ENCODE measurements around the gene PARD3. TPM values are rescaled to one million over a fixed set of nuclear protein-coding genes. Genes with fewer than 3 reads are reported as not detected.

Gene PARD3
- total RNA-seq, 1 donor from 2014 or later = 37.5 TPM

DNA sequence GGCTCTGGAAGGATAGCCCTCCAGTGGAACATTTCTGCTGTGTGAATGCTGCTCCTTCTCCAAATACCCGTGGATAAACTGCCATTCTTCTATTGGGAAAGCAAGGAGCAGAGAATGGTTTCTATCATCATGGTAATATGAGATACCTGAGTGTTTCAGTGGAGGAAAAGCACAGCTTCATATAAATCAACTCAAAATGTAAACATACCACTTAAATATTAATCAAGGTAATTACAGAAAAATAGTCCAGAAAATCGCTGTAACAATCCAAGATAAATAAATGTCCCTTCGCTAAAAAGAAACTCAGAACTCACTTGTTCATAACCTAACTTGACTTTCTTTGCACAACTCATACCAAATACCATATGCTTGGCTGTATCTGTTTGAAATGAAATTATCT, 635.8 kb downstream of the PARD3 start:
- DNase-seq (ENCODE audit: low spot score in 2 of 2) = no peak
- no peak overlapping the region for H3K4me3 ChIP-seq
- no peaks in the 10 kb centered on the region for H3K27me3 ChIP-seq
- H3K4me1 ChIP-seq = no peaks in the 10 kb centered on the region
- no peaks in the 10 kb centered on the region for H3K36me3 ChIP-seq
- intact Hi-C loops (cut with DNase I) = no loop called here
- no peaks in the 10 kb centered on the region for H3K9me3 ChIP-seq
- H3K27ac ChIP-seq = no peak overlapping the region
- TF ChIP-seq, protein P1, sequence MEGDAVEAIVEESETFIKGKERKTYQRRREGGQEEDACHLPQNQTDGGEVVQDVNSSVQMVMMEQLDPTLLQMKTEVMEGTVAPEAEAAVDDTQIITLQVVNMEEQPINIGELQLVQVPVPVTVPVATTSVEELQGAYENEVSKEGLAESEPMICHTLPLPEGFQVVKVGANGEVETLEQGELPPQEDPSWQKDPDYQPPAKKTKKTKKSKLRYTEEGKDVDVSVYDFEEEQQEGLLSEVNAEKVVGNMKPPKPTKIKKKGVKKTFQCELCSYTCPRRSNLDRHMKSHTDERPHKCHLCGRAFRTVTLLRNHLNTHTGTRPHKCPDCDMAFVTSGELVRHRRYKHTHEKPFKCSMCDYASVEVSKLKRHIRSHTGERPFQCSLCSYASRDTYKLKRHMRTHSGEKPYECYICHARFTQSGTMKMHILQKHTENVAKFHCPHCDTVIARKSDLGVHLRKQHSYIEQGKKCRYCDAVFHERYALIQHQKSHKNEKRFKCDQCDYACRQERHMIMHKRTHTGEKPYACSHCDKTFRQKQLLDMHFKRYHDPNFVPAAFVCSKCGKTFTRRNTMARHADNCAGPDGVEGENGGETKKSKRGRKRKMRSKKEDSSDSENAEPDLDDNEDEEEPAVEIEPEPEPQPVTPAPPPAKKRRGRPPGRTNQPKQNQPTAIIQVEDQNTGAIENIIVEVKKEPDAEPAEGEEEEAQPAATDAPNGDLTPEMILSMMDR (IDR thresholded peaks at IDR 0.05) = no peak

DNA sequence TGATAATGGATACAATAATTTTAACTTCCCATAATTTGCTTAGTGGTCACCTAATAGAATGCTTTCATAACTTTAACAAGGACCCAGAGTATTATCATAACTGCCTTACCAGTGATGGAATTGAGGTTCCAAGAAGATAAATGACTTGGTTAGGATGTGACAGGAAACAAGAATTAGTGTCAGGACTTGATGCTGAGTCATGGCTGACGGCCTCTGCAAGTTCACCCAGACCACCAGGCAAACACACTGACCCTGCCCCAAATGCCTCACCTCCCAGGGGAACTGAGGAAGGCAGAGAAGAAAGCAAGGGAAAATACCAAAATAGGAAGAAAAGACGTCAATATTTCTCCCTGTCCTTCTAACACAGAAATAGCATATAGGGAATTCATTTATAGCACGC, 636.3 kb downstream of the PARD3 start:
- Histone ChIP-seq H3K4me1 (no peaks in the 10 kb centered on the region), H3K27me3 (no peaks in the 10 kb centered on the region), H3K27ac (no peak overlapping the region), H3K36me3 (no peaks in the 10 kb centered on the region), H3K9me3 (no peaks in the 10 kb centered on the region), H3K4me3 (no peak overlapping the region)
- no peak for DNase-seq (ENCODE audit: low spot score in 2 of 2)
- intact Hi-C loops (cut with DNase I) = no loop called here
- TF ChIP-seq, protein P1 (IDR thresholded peaks at IDR 0.05) = no peak

DNA sequence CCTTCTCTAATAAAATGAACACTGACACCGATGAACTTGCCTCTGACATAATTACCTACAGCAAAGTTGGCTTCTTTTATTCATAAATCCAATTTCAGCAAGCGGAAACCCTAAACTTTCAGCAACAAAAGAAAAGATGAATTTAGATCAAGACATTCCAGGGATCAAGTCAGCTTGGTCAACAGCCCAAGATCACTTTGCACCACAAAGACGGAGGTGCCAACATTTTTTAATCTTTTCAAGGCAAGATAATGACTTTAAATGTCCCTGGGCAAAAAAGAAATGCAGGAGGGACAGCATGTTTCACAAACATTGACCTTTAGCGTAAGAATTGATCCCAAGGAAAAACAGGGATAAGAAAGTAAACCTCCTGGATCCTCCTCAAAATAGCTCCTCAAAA, 636.9 kb downstream of the PARD3 start:
- H3K4me3 ChIP-seq = no peak overlapping the region
- H3K36me3 ChIP-seq = no peaks in the 10 kb centered on the region
- H3K27ac ChIP-seq = no peak overlapping the region
- H3K9me3 ChIP-seq = no peaks in the 10 kb centered on the region
- TF ChIP-seq, protein P1 (IDR thresholded peaks at IDR 0.05) = no peak
- intact Hi-C loops (cut with DNase I) = no loop called here
- no peak for DNase-seq (ENCODE audit: low spot score in 2 of 2)
- H3K27me3 ChIP-seq = no peaks in the 10 kb centered on the region
- H3K4me1 ChIP-seq = no peaks in the 10 kb centered on the region

DNA sequence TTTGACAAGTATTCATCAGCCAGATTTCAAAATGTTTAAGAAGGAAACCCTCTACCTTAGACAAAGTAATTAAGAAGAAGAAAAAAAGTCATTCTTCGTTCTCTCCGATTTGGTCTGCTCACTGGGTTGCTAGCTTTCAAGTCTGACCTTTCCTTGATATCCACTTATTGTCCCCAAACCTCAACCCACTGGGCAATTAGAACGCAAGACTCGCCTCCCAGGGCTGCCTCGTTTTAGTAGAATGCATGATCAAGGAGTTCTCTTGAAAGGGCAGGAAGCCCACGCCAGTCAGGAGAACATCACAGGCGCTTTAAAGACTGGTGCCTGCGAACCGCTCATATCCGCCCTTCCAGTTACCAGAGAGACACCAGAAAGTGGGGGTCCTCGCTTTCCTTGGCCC, 637.7 kb downstream of the PARD3 start:
- Histone ChIP-seq H3K27ac (no peak overlapping the region), H3K4me3 (no peak overlapping the region), H3K4me1 (no peaks in the 10 kb centered on the region), H3K9me3 (no peaks in the 10 kb centered on the region), H3K36me3 (no peaks in the 10 kb centered on the region), H3K27me3 (no peaks in the 10 kb centered on the region)
- TF ChIP-seq, protein P1 (IDR thresholded peaks at IDR 0.05) = no peak
- intact Hi-C loops (cut with DNase I) = no loop called here
- DNase-seq (ENCODE audit: low spot score in 2 of 2) = no peak

DNA sequence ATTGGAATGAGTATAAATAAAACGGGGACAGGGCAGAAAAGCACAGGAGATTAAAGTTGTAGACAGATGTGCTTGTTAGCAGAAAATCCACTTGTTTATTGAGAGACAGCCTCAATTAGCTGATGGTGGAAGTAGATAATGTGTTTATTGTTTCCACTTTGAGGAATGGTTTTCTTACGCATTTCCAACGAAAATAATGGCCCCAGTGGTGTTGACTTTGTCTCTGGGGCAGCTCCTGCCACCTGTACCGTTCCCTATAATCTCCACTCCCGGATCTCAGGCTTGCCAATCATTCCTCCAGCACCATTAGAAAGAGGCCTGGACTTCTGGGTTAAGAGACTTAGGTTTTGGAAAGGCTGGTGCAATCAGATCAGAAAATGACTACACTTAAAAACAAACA, 638.7 kb downstream of the PARD3 start:
- TF ChIP-seq, protein P1 (IDR thresholded peaks at IDR 0.05) = no peak
- no peaks in the 10 kb centered on the region for H3K9me3 ChIP-seq
- DNase-seq (ENCODE audit: low spot score in 2 of 2) = no peak
- H3K36me3 ChIP-seq = no peaks in the 10 kb centered on the region
- no peak overlapping the region for H3K4me3 ChIP-seq
- no peak overlapping the region for H3K27ac ChIP-seq
- intact Hi-C loops (cut with DNase I) = no loop called here
- no peaks in the 10 kb centered on the region for H3K27me3 ChIP-seq
- no peaks in the 10 kb centered on the region for H3K4me1 ChIP-seq

DNA sequence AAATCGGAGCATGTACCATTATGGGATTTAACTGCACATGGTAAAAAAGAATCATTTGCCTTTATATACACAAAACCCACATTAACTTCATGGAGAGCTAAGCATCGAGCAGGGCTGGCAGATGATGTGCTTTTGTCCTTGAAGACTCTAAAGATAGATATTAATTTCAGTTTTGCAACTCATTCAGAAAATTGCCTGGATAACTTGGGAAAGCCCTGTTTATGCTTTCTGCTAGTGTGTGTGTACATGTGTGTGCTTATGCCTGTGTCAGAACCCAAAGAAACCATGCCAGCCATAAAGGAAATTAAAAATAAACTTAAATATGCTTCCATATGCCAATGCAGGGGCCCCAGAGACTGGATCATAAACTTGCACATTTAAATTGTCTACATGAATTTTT, 640.0 kb downstream of the PARD3 start:
- intact Hi-C loops (cut with DNase I) = no loop called here
- no peak for DNase-seq (ENCODE audit: low spot score in 2 of 2)
- Histone ChIP-seq H3K27ac (no peak overlapping the region), H3K4me1 (no peaks in the 10 kb centered on the region), H3K27me3 (no peaks in the 10 kb centered on the region), H3K36me3 (no peaks in the 10 kb centered on the region), H3K4me3 (no peak overlapping the region), H3K9me3 (no peaks in the 10 kb centered on the region)
- TF ChIP-seq, protein P1 (IDR thresholded peaks at IDR 0.05) = no peak
